HEK293 (cell line): ENCODE results near the gene PRR35.

Source experiments
- CTCF ChIP-seq: fragments of 450-650 bp; formaldehyde crosslinking; IDR thresholded peaks from 2 replicates; pipeline ENCODE4 v1.5.1; 2016; ENCODE audit warnings: missing biosample characterization, missing genetic modification characterization
- SALL2 ChIP-seq: fragments of 450-650 bp; formaldehyde crosslinking; IDR thresholded peaks from 2 replicates; pipeline ENCODE4 v1.5.0; 2017; ENCODE audit warnings: missing biosample characterization, mild to moderate bottlenecking, missing genetic modification characterization, borderline replicate concordance
- SP7 ChIP-seq: fragments of 450-650 bp; formaldehyde crosslinking; IDR thresholded peaks from 2 replicates; pipeline ENCODE4 v1.5.1; 2016; ENCODE audit warnings: missing biosample characterization, missing genetic modification characterization
- ZFP41 ChIP-seq: fragments of 450-650 bp; formaldehyde crosslinking; IDR thresholded peaks from 2 replicates; pipeline ENCODE4 v1.5.1; 2016; ENCODE audit warnings: missing biosample characterization, missing genetic modification characterization, borderline replicate concordance
- ZNF548 ChIP-seq: fragments of 450-650 bp; formaldehyde crosslinking; IDR thresholded peaks from 2 replicates; pipeline ENCODE4 v1.5.1; 2016; ENCODE audit warnings: missing biosample characterization, missing genetic modification characterization

- TF ChIP-seq ZNF548 (tag by site-specific recombination) (no peak), SP7 (tag by site-specific recombination) (no peak), ZFP41 (tag by site-specific recombination) (no peak), CTCF (tag by site-specific recombination) (no peak), SALL2 (tag by site-specific recombination) (no peak)
Measured at GRCh38 chr16:534856-535445, 25.2 kb upstream of the PRR35 start.
